ENCODE data around the gene DNAAF8.

DNA sequence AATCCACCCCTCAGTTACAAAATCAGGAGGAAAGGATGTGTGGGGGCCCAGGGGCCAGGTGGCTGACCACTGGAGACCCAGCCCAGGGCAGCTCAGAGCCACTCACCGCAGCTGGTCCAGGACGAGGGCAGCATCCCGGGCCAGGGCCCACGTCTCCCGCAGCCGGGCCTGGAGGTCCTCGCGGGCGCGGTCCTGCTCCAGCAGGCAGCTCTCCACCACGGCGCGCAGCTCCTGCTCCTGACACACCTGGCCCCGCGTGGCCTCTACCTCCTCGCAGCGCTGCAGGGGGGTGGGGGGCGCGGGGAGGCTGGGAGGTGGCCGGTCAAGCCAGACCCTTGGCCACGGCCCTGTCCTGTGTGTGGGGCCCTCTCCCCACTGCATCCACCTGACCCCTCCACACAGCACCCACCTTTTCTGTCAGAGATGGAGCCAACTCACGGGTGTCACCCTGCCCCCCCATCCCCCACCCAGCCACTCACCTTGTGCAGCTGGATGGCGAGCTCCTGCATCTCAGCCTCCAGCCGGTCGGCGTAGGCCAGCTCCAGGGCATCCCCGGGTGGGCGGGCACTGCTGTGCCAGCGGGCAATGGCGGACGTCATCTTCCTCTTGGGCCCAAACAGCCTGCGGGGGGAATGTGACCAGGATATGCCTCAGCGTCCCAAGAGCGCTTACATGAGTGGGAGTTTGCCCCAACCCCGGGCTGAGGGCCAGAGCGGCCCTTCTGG is 35.9 kb upstream of the DNAAF8 start:
- TF ChIP-seq EZH2 (IDR thresholded peaks at IDR 0.05), result no peak
- TF ChIP-seq, protein P1, sequence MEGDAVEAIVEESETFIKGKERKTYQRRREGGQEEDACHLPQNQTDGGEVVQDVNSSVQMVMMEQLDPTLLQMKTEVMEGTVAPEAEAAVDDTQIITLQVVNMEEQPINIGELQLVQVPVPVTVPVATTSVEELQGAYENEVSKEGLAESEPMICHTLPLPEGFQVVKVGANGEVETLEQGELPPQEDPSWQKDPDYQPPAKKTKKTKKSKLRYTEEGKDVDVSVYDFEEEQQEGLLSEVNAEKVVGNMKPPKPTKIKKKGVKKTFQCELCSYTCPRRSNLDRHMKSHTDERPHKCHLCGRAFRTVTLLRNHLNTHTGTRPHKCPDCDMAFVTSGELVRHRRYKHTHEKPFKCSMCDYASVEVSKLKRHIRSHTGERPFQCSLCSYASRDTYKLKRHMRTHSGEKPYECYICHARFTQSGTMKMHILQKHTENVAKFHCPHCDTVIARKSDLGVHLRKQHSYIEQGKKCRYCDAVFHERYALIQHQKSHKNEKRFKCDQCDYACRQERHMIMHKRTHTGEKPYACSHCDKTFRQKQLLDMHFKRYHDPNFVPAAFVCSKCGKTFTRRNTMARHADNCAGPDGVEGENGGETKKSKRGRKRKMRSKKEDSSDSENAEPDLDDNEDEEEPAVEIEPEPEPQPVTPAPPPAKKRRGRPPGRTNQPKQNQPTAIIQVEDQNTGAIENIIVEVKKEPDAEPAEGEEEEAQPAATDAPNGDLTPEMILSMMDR (IDR thresholded peaks at IDR 0.05), result no peak

All from neural progenitor cell (in vitro differentiated cells).